Left lung (tissue), 10 donors: ENCODE measurements around the gene KIAA1755. TPM values are rescaled to one million over a fixed set of nuclear protein-coding genes. Genes with fewer than 3 reads are reported as not detected.
A peak's percentile ranks its signal among the peaks of the same experiment; 100 is the strongest.

ENCODE experiments used
- ATAC-seq: fragments of 200-7000 bp; cut with Tn5 transposase; one replicate; pipeline ENCODE4 v1.9.1; 2020; ENCODE audit warnings: moderate library complexity
- DNase-seq, 4 donors: peaks; one replicate each; pipeline ENCODE4 v3.0.0-alpha.2; 2013 to 2020
- H3K27ac ChIP-seq, 2 donors: fragments of 200-600 bp; sonication (generic) in 1 of 2; one replicate each; pipeline versions ENCODE4 v1.5.0 to v1.8.0; 2020 to 2021
- H3K27me3 ChIP-seq, 2 donors: fragments of 200-600 bp; sonication (generic) in 1 of 2; one replicate each; pipeline versions ENCODE4 v1.5.0 to v1.8.0; 2020 to 2021
- H3K36me3 ChIP-seq, 2 donors: fragments of 200-600 bp; sonication (generic) in 1 of 2; one replicate each; pipeline versions ENCODE4 v1.5.0 to v1.8.0; 2020 to 2021
- H3K4me1 ChIP-seq, 2 donors: fragments of 200-600 bp; one replicate each; pipeline ENCODE4 v1.8.0; 2021
- H3K4me3 ChIP-seq, 2 donors: fragments of 200-600 bp; sonication (generic) in 1 of 2; one replicate each; pipeline versions ENCODE4 v1.5.0 to v1.8.0; 2020 to 2021; ENCODE audit warnings: mild to moderate bottlenecking in 1 of 2
- H3K9me3 ChIP-seq, 2 donors: fragments of 200-600 bp; sonication (generic) in 1 of 2; one replicate each; pipeline versions ENCODE4 v1.5.0 to v1.8.0; 2020 to 2021
- CTCF ChIP-seq, 2 donors: fragments of 200-600 bp; sonication (generic) in 1 of 2; IDR thresholded peaks; one replicate each; pipeline versions ENCODE4 v1.5.0 to v1.8.0; 2021; ENCODE audit warnings: antibody characterized with exemption in 2 of 2
- intact Hi-C, 2 donors: fragments of 100-400 bp; cut with DNase I; formaldehyde crosslinking; loops; one replicate each; pipeline versions ENCODE4 v1.11.2 to v1.14.2; 2022
- polyA plus RNA-seq, 6 donors: library from polyadenylated mRNA; unstranded; fragments of 120-200 nt; gene quantifications; one replicate each; pipeline ENCODE4 v1.2.1, GENCODE V29; 2013; ENCODE audit not compliant: insufficient read length in 6 of 6
- total RNA-seq, 2 donors: library from RNA; stranded (reverse); fragmentation: NEBNext Ultra II Directional; extraction: Animal tissue kit (Norgen Biotek cat#: 25700); gene quantifications; one replicate each; pipeline ENCODE4 v1.2.1, GENCODE V29; 2021
- donor health status: DM: no; HTN: yes; CAD: no.
- donor health status: DM: no; HTN: no; CAD: no.

The KIAA1755 gene
- total and polyA plus RNA-seq, 8 donors, result 2.6 to 6.4 (median 3.1) TPM

- no peaks in the 10 kb centered on the region for H3K36me3 ChIP-seq
- intact Hi-C loops, result no loop called here
- peaks cover 0 to 8% of the 10 kb centered on the region in 2 donors for H3K4me1 ChIP-seq
- H3K4me3 ChIP-seq, result no peak overlapping the region
- no peaks in the 10 kb centered on the region for H3K27me3 ChIP-seq
- ATAC-seq, result no peak
- no peaks in the 10 kb centered on the region for H3K9me3 ChIP-seq
- TF ChIP-seq CTCF (IDR thresholded peaks at IDR 0.05), result no peak
- no peak overlapping the region for H3K27ac ChIP-seq
- DNase-seq, result peak in 1 of 4 donors; percentile 45
Measured at GRCh38 chr20:38209054-38209675, 51.4 kb downstream of the KIAA1755 start.

DNA sequence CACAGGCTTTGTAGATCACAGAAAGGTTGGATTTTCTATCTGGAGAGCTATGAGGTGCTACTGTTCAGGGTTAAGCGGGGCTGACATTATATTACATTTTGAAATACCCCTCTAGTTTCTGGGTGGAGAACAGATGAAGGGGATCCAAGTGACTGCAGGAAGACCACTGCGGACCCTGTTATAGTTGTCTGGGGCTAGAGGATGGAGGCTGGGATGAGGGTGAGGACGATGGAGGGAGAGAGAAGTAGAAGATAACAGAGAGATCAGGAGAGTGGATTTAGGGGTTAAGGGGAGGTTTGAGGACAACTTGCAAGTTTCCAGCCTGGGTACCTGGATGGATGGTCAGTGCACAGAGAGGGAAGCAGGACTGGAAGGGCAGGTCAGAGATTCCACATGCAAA is 52.0 kb downstream of the KIAA1755 start:
- H3K9me3 ChIP-seq, result no peaks in the 10 kb centered on the region
- no peak for TF ChIP-seq CTCF (IDR thresholded peaks at IDR 0.05)
- ATAC-seq (no peak), DNase-seq (no peak)
- H3K4me1 ChIP-seq, result peaks cover 0 to 8% of the 10 kb centered on the region in 2 donors
- no peak overlapping the region for H3K27ac ChIP-seq
- H3K27me3 ChIP-seq, result no peaks in the 10 kb centered on the region
- no peaks in the 10 kb centered on the region for H3K36me3 ChIP-seq
- intact Hi-C loops, result no loop called here
- no peak overlapping the region for H3K4me3 ChIP-seq

GRCh38 chr20:38208088-38208487 is 52.4 kb downstream of the KIAA1755 start:
- H3K9me3 ChIP-seq, result no peaks in the 10 kb centered on the region
- H3K4me1 ChIP-seq, result peaks cover 0 to 8% of the 10 kb centered on the region in 2 donors
- TF ChIP-seq CTCF (IDR thresholded peaks at IDR 0.05), result no peak
- H3K36me3 ChIP-seq, result no peaks in the 10 kb centered on the region
- no peak overlapping the region for H3K27ac ChIP-seq
- DNase-seq (no peak), ATAC-seq (no peak)
- intact Hi-C loops, result no loop called here
- H3K4me3 ChIP-seq, result no peak overlapping the region
- H3K27me3 ChIP-seq, result no peaks in the 10 kb centered on the region

DNA sequence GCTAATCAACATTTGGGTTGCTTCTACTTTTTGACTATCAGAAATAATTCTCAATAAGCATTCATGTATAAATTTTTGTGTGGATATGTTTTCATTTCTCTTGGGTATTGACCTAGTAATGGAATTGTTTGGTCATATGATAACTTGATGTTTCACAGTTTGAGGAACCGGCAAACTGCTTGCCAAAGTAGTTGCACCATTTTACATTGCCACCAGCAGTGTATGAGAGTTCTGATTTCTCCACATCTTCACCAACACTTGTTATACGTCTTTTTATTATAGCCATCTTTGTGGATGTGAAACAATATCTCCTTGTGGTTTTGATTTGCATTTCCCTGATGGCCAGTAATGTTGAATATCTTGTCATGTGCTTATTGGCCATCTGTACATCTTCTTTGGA is 52.9 kb downstream of the KIAA1755 start:
- Histone ChIP-seq H3K36me3 (no peaks in the 10 kb centered on the region), H3K9me3 (no peaks in the 10 kb centered on the region), H3K27ac (no peak overlapping the region), H3K4me1 (peaks cover 0 to 8% of the 10 kb centered on the region in 2 donors), H3K27me3 (no peaks in the 10 kb centered on the region), H3K4me3 (no peak overlapping the region)
- no peak for ATAC-seq
- no peak for DNase-seq
- no peak for TF ChIP-seq CTCF (IDR thresholded peaks at IDR 0.05)
- intact Hi-C loops, result no loop called here

- ATAC-seq, result no peak
- DNase-seq, result peak in 1 of 4 donors; percentile 46
- TF ChIP-seq CTCF (IDR thresholded peaks at IDR 0.05), result no peak
- intact Hi-C loops, result no loop called here
- Histone ChIP-seq H3K9me3 (no peaks in the 10 kb centered on the region), H3K4me1 (peaks cover 0 to 7% of the 10 kb centered on the region in 2 donors), H3K27me3 (no peaks in the 10 kb centered on the region), H3K36me3 (no peaks in the 10 kb centered on the region), H3K4me3 (no peak overlapping the region), H3K27ac (no peak overlapping the region)
Measured at GRCh38 chr20:38205001-38205400, 55.5 kb downstream of the KIAA1755 start.
